SK-N-SH treated with all-trans-retinoic acid at 6 μM for 48 hours (cell line): ENCODE results near the gene G3BP2.

Source experiments
- ARNTL ChIP-seq: fragments of 450-650 bp; formaldehyde crosslinking; IDR thresholded peaks from 2 replicates; pipeline ENCODE4 v1.5.0; 2020; ENCODE audit warnings: low read depth, mild to moderate bottlenecking, moderate library complexity, borderline replicate concordance
- BACH2 ChIP-seq: fragments of 250-450 bp; sonication (Bioruptor Pico); IDR thresholded peaks from 2 replicates; pipeline ENCODE4 v1.9.0; 2021; ENCODE audit warnings: mild to moderate bottlenecking, borderline replicate concordance
- TF ChIP-seq, protein P1 (sequence below): fragments of 250-450 bp; sonication (Bioruptor Pico); IDR thresholded peaks from 2 replicates; pipeline ENCODE4 v1.8.0; 2020; ENCODE audit warnings: mild to moderate bottlenecking, moderate library complexity, borderline replicate concordance

- TF ChIP-seq, protein P1, sequence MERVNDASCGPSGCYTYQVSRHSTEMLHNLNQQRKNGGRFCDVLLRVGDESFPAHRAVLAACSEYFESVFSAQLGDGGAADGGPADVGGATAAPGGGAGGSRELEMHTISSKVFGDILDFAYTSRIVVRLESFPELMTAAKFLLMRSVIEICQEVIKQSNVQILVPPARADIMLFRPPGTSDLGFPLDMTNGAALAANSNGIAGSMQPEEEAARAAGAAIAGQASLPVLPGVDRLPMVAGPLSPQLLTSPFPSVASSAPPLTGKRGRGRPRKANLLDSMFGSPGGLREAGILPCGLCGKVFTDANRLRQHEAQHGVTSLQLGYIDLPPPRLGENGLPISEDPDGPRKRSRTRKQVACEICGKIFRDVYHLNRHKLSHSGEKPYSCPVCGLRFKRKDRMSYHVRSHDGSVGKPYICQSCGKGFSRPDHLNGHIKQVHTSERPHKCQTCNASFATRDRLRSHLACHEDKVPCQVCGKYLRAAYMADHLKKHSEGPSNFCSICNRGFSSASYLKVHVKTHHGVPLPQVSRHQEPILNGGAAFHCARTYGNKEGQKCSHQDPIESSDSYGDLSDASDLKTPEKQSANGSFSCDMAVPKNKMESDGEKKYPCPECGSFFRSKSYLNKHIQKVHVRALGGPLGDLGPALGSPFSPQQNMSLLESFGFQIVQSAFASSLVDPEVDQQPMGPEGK (CRISPR knock-in tag): no peak
- TF ChIP-seq BACH2 (CRISPR knock-in tag) (no peak), ARNTL (no peak)
Observed at GRCh38 chr4:75698963-75699228, 25.7 kb upstream of the G3BP2 start.
